ENCODE measurements around the gene SHKBP1. TPM values are rescaled to one million over a fixed set of nuclear protein-coding genes. Genes with fewer than 3 reads are reported as not detected.
"Not testable (repeated sequence)": the region's sequence is repeated elsewhere in the genome, so short reads cannot be mapped to it uniquely, and the experiment has no call there.

SHKBP1 gene
- total and polyA plus RNA-seq, 2 experiments from 2014 or later, result 63.6 to 83.4 TPM

DNA sequence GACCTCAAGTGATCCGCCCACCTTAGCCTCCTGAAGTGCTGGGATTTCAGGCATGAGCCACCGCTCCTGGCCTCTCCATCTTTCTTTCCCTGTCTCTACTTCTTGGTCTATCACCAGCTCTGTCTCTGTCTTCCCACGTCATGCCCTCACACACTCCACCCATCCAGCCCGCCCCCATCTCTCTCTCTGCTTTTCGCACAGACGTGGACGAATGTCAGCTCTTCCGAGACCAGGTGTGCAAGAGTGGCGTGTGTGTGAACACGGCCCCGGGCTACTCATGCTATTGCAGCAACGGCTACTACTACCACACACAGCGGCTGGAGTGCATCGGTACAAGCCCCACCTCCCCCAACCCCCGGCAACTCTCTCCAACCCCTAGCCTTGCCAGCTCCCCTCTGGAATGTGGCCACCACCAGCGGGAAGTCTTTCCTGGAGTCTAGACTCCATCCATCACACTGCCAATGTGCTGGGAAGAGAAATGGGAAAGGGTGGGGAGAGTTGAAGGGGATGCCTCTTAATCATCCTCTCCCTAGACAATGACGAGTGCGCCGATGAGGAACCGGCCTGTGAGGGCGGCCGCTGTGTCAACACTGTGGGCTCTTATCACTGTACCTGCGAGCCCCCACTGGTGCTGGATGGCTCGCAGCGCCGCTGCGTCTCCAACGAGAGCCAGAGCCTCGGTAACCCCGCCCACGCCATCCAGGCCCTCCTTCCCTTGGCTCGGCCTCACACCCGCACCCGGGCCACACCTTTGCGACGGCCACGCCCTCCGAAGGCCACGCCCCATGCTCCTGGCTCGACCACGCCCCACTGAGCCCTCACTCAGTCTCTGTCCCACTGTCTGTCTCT is 47.0 kb downstream of the SHKBP1 start:
- TF ChIP-seq, protein P1, sequence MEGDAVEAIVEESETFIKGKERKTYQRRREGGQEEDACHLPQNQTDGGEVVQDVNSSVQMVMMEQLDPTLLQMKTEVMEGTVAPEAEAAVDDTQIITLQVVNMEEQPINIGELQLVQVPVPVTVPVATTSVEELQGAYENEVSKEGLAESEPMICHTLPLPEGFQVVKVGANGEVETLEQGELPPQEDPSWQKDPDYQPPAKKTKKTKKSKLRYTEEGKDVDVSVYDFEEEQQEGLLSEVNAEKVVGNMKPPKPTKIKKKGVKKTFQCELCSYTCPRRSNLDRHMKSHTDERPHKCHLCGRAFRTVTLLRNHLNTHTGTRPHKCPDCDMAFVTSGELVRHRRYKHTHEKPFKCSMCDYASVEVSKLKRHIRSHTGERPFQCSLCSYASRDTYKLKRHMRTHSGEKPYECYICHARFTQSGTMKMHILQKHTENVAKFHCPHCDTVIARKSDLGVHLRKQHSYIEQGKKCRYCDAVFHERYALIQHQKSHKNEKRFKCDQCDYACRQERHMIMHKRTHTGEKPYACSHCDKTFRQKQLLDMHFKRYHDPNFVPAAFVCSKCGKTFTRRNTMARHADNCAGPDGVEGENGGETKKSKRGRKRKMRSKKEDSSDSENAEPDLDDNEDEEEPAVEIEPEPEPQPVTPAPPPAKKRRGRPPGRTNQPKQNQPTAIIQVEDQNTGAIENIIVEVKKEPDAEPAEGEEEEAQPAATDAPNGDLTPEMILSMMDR (IDR thresholded peaks at IDR 0.05; ENCODE audit: low read depth, low read length), result no peak
- H3K36me3 ChIP-seq, result peaks cover 18% of the 10 kb centered on the region
- H3K4me3 ChIP-seq, result no peak overlapping the region
- DNase-seq (ENCODE audit: low read depth in 1 of 2, low spot score in 1 of 2), result peak; percentile 45 to 63
- H3K27me3 ChIP-seq, result no peaks in the 10 kb centered on the region
- H3K4me1 ChIP-seq (ENCODE audit: low read depth), result no peaks in the 10 kb centered on the region
- H3K27ac ChIP-seq, result no peak overlapping the region
- no peaks in the 10 kb centered on the region for H3K9me3 ChIP-seq (ENCODE audit: low read depth)

DNA sequence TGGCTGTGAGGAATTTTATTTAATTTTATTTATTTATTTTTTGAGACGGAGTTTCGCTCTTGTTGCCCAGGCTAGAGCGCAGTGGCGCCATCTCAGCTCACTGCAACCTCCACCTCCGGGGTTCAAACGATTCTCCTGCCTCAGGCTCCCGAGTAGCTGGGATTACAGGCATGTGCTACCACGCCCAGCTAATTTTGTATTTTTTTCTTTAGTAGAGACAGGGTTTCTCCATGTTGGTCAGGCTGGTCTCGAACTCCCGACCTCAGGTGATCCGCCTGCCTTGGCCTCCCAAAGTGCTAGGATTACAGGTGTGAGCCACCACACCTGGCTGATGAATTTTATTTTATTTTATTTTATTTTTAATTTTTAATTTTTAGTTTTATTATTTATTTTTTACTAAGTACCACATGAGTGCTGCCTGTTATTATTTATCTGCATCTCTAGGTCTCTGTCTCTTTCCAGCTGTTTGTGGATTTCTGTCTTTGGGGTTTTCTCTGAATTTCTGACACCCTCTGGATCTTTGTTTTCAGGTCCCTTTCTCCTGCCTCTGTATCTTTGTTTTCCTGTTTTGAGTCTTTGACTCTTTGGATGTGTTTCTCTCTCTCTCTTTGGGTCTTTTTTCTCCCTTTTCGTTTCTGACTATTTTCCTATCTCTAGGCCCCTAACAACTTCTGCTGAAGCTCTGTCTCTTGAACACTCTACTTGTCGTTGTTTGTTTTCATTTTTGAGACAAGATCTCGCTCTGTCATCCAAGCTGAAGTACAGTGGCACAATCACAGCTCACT is 47.9 kb downstream of the SHKBP1 start:
- peaks cover 14% of the 10 kb centered on the region for H3K36me3 ChIP-seq
- not testable (repeated sequence) for H3K27ac ChIP-seq; H3K4me3 ChIP-seq; DNase-seq (ENCODE audit: low read depth in 1 of 2, low spot score in 1 of 2); H3K4me1 ChIP-seq (ENCODE audit: low read depth); H3K9me3 ChIP-seq (ENCODE audit: low read depth); H3K27me3 ChIP-seq

- H3K36me3 ChIP-seq, result peaks cover 10% of the 10 kb centered on the region
- no peaks in the 10 kb centered on the region for H3K4me1 ChIP-seq (ENCODE audit: low read depth)
- no peak for DNase-seq (ENCODE audit: low read depth in 1 of 2, low spot score in 1 of 2)
- no peaks in the 10 kb centered on the region for H3K9me3 ChIP-seq (ENCODE audit: low read depth)
- no peaks in the 10 kb centered on the region for H3K27me3 ChIP-seq
- TF ChIP-seq, protein P1 (IDR thresholded peaks at IDR 0.05; ENCODE audit: low read depth, low read length), result no peak
- no peak overlapping the region for H3K27ac ChIP-seq
- no peak overlapping the region for H3K4me3 ChIP-seq
Measured at GRCh38 chr19:40625406-40626120, 48.9 kb downstream of the SHKBP1 start.

DNA sequence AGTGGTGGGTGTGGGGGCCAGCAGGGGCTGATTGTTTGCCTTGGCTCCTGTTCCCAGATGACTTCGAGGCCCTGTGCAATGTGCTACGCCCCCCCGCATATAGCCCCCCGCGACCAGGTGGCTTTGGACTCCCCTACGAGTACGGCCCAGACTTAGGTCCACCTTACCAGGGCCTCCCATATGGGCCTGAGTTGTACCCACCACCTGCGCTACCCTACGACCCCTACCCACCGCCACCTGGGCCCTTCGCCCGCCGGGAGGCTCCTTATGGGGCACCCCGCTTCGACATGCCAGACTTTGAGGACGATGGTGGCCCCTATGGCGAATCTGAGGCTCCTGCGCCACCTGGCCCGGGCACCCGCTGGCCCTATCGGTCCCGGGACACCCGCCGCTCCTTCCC is 50.2 kb downstream of the SHKBP1 start:
- no peak overlapping the region for H3K27ac ChIP-seq
- peaks cover 4% of the 10 kb centered on the region for H3K36me3 ChIP-seq
- no peaks in the 10 kb centered on the region for H3K9me3 ChIP-seq (ENCODE audit: low read depth)
- no peaks in the 10 kb centered on the region for H3K4me1 ChIP-seq (ENCODE audit: low read depth)
- TF ChIP-seq, protein P1 (IDR thresholded peaks at IDR 0.05; ENCODE audit: low read depth, low read length), result no peak
- DNase-seq (ENCODE audit: low read depth in 1 of 2, low spot score in 1 of 2), result no peak
- no peak overlapping the region for H3K4me3 ChIP-seq
- H3K27me3 ChIP-seq, result no peaks in the 10 kb centered on the region

- no peak for DNase-seq (ENCODE audit: low read depth in 1 of 2, low spot score in 1 of 2)
- TF ChIP-seq, protein P1 (IDR thresholded peaks at IDR 0.05; ENCODE audit: low read depth, low read length), result no peak
Measured at GRCh38 chr19:40627486-40628279, 51.0 kb downstream of the SHKBP1 start.

More at GRCh38 chr19:40627486-40628279, 51.0 kb downstream of the SHKBP1 start:
- Histone ChIP-seq H3K4me3 (no peak overlapping the region), H3K4me1 (ENCODE audit: low read depth) (no peaks in the 10 kb centered on the region), H3K9me3 (ENCODE audit: low read depth) (no peaks in the 10 kb centered on the region), H3K27me3 (no peaks in the 10 kb centered on the region), H3K27ac (no peak overlapping the region), H3K36me3 (peaks cover 3% of the 10 kb centered on the region)

Data from cardiac muscle cell (in vitro differentiated cells and primary cell).